ENCODE measurements around the gene TMEM14C.

TMEM14C gene

GRCh38 chr6:10722820-10723566 lies at the start of gene TMEM14C:
Gene TMEM14C, plus strand, starts transcription at chr6:10723070. Its CDS starts 1,544 bp downstream, at chr6:10724614.
- Mint-ChIP-seq H3K4me1 (ENCODE audit: low read depth) (peaks cover 49% of the 10 kb centered on the region), H3K27me3 (ENCODE audit: low read depth) (no peaks in the 10 kb centered on the region), H3K36me3 (ENCODE audit: low read depth) (peaks cover 15% of the 10 kb centered on the region), H3K4me3 (peak within 1 kb of the TSS; percentile 95), H3K27ac (peak within 1 kb of the TSS; percentile 95), H3K9me3 (peaks cover 14% of the 10 kb centered on the region)

- H3K4me3 Mint-ChIP-seq = no peak overlapping the region
- no peaks in the 10 kb centered on the region for H3K9me3 Mint-ChIP-seq
- H3K4me1 Mint-ChIP-seq (ENCODE audit: low read depth) = no peaks in the 10 kb centered on the region
- H3K36me3 Mint-ChIP-seq (ENCODE audit: low read depth) = peaks cover 1% of the 10 kb centered on the region
- no peak overlapping the region for H3K27ac Mint-ChIP-seq
- peaks cover 4% of the 10 kb centered on the region for H3K27me3 Mint-ChIP-seq (ENCODE audit: low read depth)
Observed at GRCh38 chr6:10676403-10676802, 46.5 kb upstream of the TMEM14C start.

GRCh38 chr6:10678456-10678855 lies 44.4 kb upstream of the TMEM14C start:
- peaks cover 10% of the 10 kb centered on the region for H3K4me1 Mint-ChIP-seq (ENCODE audit: low read depth)

GRCh38 chr6:10681795-10682194 lies 41.1 kb upstream of the TMEM14C start:
- no peaks in the 10 kb centered on the region for H3K36me3 Mint-ChIP-seq (ENCODE audit: low read depth)
- H3K4me3 Mint-ChIP-seq = no peak overlapping the region
- no peaks in the 10 kb centered on the region for H3K27me3 Mint-ChIP-seq (ENCODE audit: low read depth)
- H3K4me1 Mint-ChIP-seq (ENCODE audit: low read depth) = peaks cover 30% of the 10 kb centered on the region
- no peaks in the 10 kb centered on the region for H3K9me3 Mint-ChIP-seq
- no peak overlapping the region for H3K27ac Mint-ChIP-seq

More at GRCh38 chr6:10678456-10678855, 44.4 kb upstream of the TMEM14C start:
- Mint-ChIP-seq H3K27ac (no peak overlapping the region), H3K36me3 (ENCODE audit: low read depth) (peaks cover 1% of the 10 kb centered on the region), H3K4me3 (no peak overlapping the region), H3K9me3 (no peaks in the 10 kb centered on the region), H3K27me3 (ENCODE audit: low read depth) (peaks cover 4% of the 10 kb centered on the region)

GRCh38 chr6:10682355-10682988 lies 40.4 kb upstream of the TMEM14C start:
- Mint-ChIP-seq H3K36me3 (ENCODE audit: low read depth) (no peaks in the 10 kb centered on the region), H3K27ac (peak overlapping the region; percentile 26), H3K4me1 (ENCODE audit: low read depth) (peaks cover 30% of the 10 kb centered on the region), H3K27me3 (ENCODE audit: low read depth) (peaks cover 4% of the 10 kb centered on the region), H3K4me3 (no peak overlapping the region), H3K9me3 (no peaks in the 10 kb centered on the region)

- H3K27ac Mint-ChIP-seq = no peak overlapping the region
- no peak overlapping the region for H3K4me3 Mint-ChIP-seq
- peaks cover 5% of the 10 kb centered on the region for H3K27me3 Mint-ChIP-seq (ENCODE audit: low read depth)
- H3K9me3 Mint-ChIP-seq = no peaks in the 10 kb centered on the region
- no peaks in the 10 kb centered on the region for H3K36me3 Mint-ChIP-seq (ENCODE audit: low read depth)
- H3K4me1 Mint-ChIP-seq (ENCODE audit: low read depth) = peaks cover 30% of the 10 kb centered on the region
Observed at GRCh38 chr6:10684618-10685017, 38.3 kb upstream of the TMEM14C start.

- Mint-ChIP-seq H3K4me3 (no peak overlapping the region), H3K27me3 (ENCODE audit: low read depth) (peaks cover 5% of the 10 kb centered on the region), H3K27ac (no peak overlapping the region), H3K36me3 (ENCODE audit: low read depth) (no peaks in the 10 kb centered on the region), H3K4me1 (ENCODE audit: low read depth) (peaks cover 30% of the 10 kb centered on the region), H3K9me3 (no peaks in the 10 kb centered on the region)
Observed at GRCh38 chr6:10685092-10685915, 37.6 kb upstream of the TMEM14C start.

- Mint-ChIP-seq H3K27me3 (ENCODE audit: low read depth) (peaks cover 5% of the 10 kb centered on the region), H3K36me3 (ENCODE audit: low read depth) (no peaks in the 10 kb centered on the region), H3K9me3 (no peaks in the 10 kb centered on the region), H3K4me3 (no peak overlapping the region), H3K4me1 (ENCODE audit: low read depth) (peaks cover 33% of the 10 kb centered on the region), H3K27ac (no peak overlapping the region)
Observed at GRCh38 chr6:10686901-10687300, 36.0 kb upstream of the TMEM14C start.

- H3K4me1 Mint-ChIP-seq (ENCODE audit: low read depth) = peaks cover 29% of the 10 kb centered on the region
- no peaks in the 10 kb centered on the region for H3K36me3 Mint-ChIP-seq (ENCODE audit: low read depth)
- H3K4me3 Mint-ChIP-seq = no peak overlapping the region
- no peak overlapping the region for H3K27ac Mint-ChIP-seq
- peaks cover 5% of the 10 kb centered on the region for H3K27me3 Mint-ChIP-seq (ENCODE audit: low read depth)
- no peaks in the 10 kb centered on the region for H3K9me3 Mint-ChIP-seq
Observed at GRCh38 chr6:10687582-10687981, 35.3 kb upstream of the TMEM14C start.

- Mint-ChIP-seq H3K27ac (no peak overlapping the region), H3K9me3 (no peaks in the 10 kb centered on the region), H3K36me3 (ENCODE audit: low read depth) (peaks cover 6% of the 10 kb centered on the region), H3K4me1 (ENCODE audit: low read depth) (peaks cover 15% of the 10 kb centered on the region), H3K4me3 (peak overlapping the region; percentile 14), H3K27me3 (ENCODE audit: low read depth) (peaks cover 5% of the 10 kb centered on the region)
Observed at GRCh38 chr6:10690651-10691445, 32.0 kb upstream of the TMEM14C start.

- Mint-ChIP-seq H3K36me3 (ENCODE audit: low read depth) (peaks cover 8% of the 10 kb centered on the region), H3K4me1 (ENCODE audit: low read depth) (peaks cover 27% of the 10 kb centered on the region), H3K4me3 (peak overlapping the region; percentile 94), H3K27ac (peak overlapping the region; percentile 99), H3K9me3 (no peaks in the 10 kb centered on the region), H3K27me3 (ENCODE audit: low read depth) (no peaks in the 10 kb centered on the region)
Observed at GRCh38 chr6:10692965-10693538, 29.8 kb upstream of the TMEM14C start.

GRCh38 chr6:10694302-10695085 lies 28.4 kb upstream of the TMEM14C start, which contains the start of the genes C6orf52 and PAK1IP1:
Gene C6orf52, minus strand, starts transcription at chr6:10694616. Its CDS starts 7,066 bp downstream, at chr6:10687550.
Gene PAK1IP1, plus strand, starts transcription at chr6:10694972. Its CDS starts 14 bp downstream, at chr6:10694986.
- no peaks in the 10 kb centered on the region for H3K9me3 Mint-ChIP-seq
- H3K4me3 Mint-ChIP-seq = peak within 1 kb of the TSS; percentile 94
- no peaks in the 10 kb centered on the region for H3K27me3 Mint-ChIP-seq (ENCODE audit: low read depth)
- peaks cover 27% of the 10 kb centered on the region for H3K4me1 Mint-ChIP-seq (ENCODE audit: low read depth)
- H3K27ac Mint-ChIP-seq = peak within 1 kb of the TSS; percentile 99
- H3K36me3 Mint-ChIP-seq (ENCODE audit: low read depth) = peaks cover 17% of the 10 kb centered on the region

GRCh38 chr6:10695086-10695657 lies 27.7 kb upstream of the TMEM14C start:
- peaks cover 18% of the 10 kb centered on the region for H3K36me3 Mint-ChIP-seq (ENCODE audit: low read depth)
- peak overlapping the region; percentile 99 for H3K27ac Mint-ChIP-seq
- H3K4me1 Mint-ChIP-seq (ENCODE audit: low read depth) = peaks cover 27% of the 10 kb centered on the region
- peak overlapping the region; percentile 94 for H3K4me3 Mint-ChIP-seq
- H3K9me3 Mint-ChIP-seq = no peaks in the 10 kb centered on the region
- H3K27me3 Mint-ChIP-seq (ENCODE audit: low read depth) = no peaks in the 10 kb centered on the region

Measured in T-helper 1 cell treated with Interleukin-12 subunit alpha and Interleukin-12 subunit beta and Interleukin-4 antibody, amounts not matched to agents 30 μg/mL and 1 μg/mL, for 36 hours (primary cell).